ENCODE results near the gene NTN4. TPM values are rescaled to one million over a fixed set of nuclear protein-coding genes. Genes with fewer than 3 reads are reported as not detected.
"Not testable (repeated sequence)": the region's sequence is repeated elsewhere in the genome, so short reads cannot be mapped to it uniquely, and the experiment has no call there.

NTN4 gene
- total RNA-seq, 4 donors from 2014 or later: 11.1 to 21.0 (median 16.1) TPM

- no peaks in the 10 kb centered on the region for H3K27me3 ChIP-seq
- intact Hi-C loops (cut with DNase I): no loop called here
- H3K36me3 ChIP-seq: no peaks in the 10 kb centered on the region
- peaks cover 6 to 11% of the 10 kb centered on the region in 2 donors for H3K4me1 ChIP-seq
- DNase-seq: no peak
- H3K9me3 ChIP-seq: no peaks in the 10 kb centered on the region
- no peak overlapping the region for H3K4me3 ChIP-seq (replicated peaks in 1 of 3)
- H3K27ac ChIP-seq: no peak overlapping the region
- TF ChIP-seq CTCF (IDR thresholded peaks at IDR 0.05) (no peak), POLR2A (IDR thresholded peaks at IDR 0.05) (no peak)
- 93 to 96% methylated on average over 12 of the region's 12 CpGs for WGBS, 2 donors
Observed at GRCh38 chr12:95787274-95787818, 3.2 kb downstream of the NTN4 start.

- intact Hi-C loops (cut with DNase I): no loop called here
- H3K9me3 ChIP-seq: no peaks in the 10 kb centered on the region
- TF ChIP-seq CTCF (IDR thresholded peaks at IDR 0.05) (no peak), POLR2A (IDR thresholded peaks at IDR 0.05) (no peak)
- no peaks in the 10 kb centered on the region for H3K27me3 ChIP-seq
- H3K4me3 ChIP-seq (replicated peaks in 1 of 3): no peak overlapping the region
- H3K36me3 ChIP-seq: no peaks in the 10 kb centered on the region
- H3K27ac ChIP-seq: no peak overlapping the region
- DNase-seq: no peak
- H3K4me1 ChIP-seq: peaks cover 6 to 8% of the 10 kb centered on the region in 2 donors
- 78 to 95% methylated on average over 1 of the region's 1 CpG for WGBS, 2 donors
Observed at GRCh38 chr12:95784915-95785314, 5.6 kb downstream of the NTN4 start.

GRCh38 chr12:95784286-95784685 lies 6.3 kb downstream of the NTN4 start:
- TF ChIP-seq CTCF (IDR thresholded peaks at IDR 0.05) (no peak), POLR2A (IDR thresholded peaks at IDR 0.05) (no peak)
- 91 to 94% methylated on average over 4 of the region's 4 CpGs for WGBS, 2 donors
- H3K27ac ChIP-seq: no peak overlapping the region
- H3K27me3 ChIP-seq: no peaks in the 10 kb centered on the region
- intact Hi-C loops (cut with DNase I): no loop called here
- H3K36me3 ChIP-seq: no peaks in the 10 kb centered on the region
- H3K4me3 ChIP-seq (replicated peaks in 1 of 3): no peak overlapping the region
- peaks cover under 1 to 3% of the 10 kb centered on the region in 2 donors for H3K4me1 ChIP-seq
- no peak for DNase-seq
- no peaks in the 10 kb centered on the region for H3K9me3 ChIP-seq

GRCh38 chr12:95775466-95775865 lies 15.1 kb downstream of the NTN4 start:
- DNase-seq; H3K36me3 ChIP-seq; H3K4me3 ChIP-seq (replicated peaks in 1 of 3); H3K4me1 ChIP-seq; H3K9me3 ChIP-seq; H3K27me3 ChIP-seq; H3K27ac ChIP-seq; intact Hi-C loops (cut with DNase I): not testable (repeated sequence)
- 82 to 85% methylated on average over 8 to 10 of the region's 10 CpGs for WGBS, 2 donors

- no peaks in the 10 kb centered on the region for H3K4me1 ChIP-seq
- H3K36me3 ChIP-seq: no peaks in the 10 kb centered on the region
- H3K4me3 ChIP-seq (replicated peaks in 1 of 3): no peak overlapping the region
- intact Hi-C loops (cut with DNase I): no loop called here
- no peaks in the 10 kb centered on the region for H3K9me3 ChIP-seq
- no peaks in the 10 kb centered on the region for H3K27me3 ChIP-seq
- WGBS, 2 donors: 87 to 92% methylated on average over 4 of the region's 4 CpGs
- H3K27ac ChIP-seq: no peak overlapping the region
- no peak for DNase-seq
- TF ChIP-seq CTCF (IDR thresholded peaks at IDR 0.05): no peak
- TF ChIP-seq POLR2A (IDR thresholded peaks at IDR 0.05): no peak
Observed at GRCh38 chr12:95774311-95775045, 16.1 kb downstream of the NTN4 start.
